8988T (cell line): ENCODE measurements around the gene PUS7L.
A peak's percentile ranks its signal among the peaks of the same experiment; 100 is the strongest.
"Not testable (repeated sequence)": the region's sequence is repeated elsewhere in the genome, so short reads cannot be mapped to it uniquely, and the experiment has no call there.

ENCODE experiments used
- DNase-seq: peaks from one replicate; pipeline ENCODE4 v3.0.0; 2011

Gene PUS7L

GRCh38 chr12:43749016-43749415 lies 9.6 kb downstream of the PUS7L start:
- no peak for DNase-seq

GRCh38 chr12:43744826-43745225 lies 13.8 kb downstream of the PUS7L start:
- no peak for DNase-seq

- DNase-seq: no peak
Measured at GRCh38 chr12:43742106-43742505, 16.5 kb downstream of the PUS7L start.

- DNase-seq: no peak
Measured at GRCh38 chr12:43740511-43741100, 18.0 kb downstream of the PUS7L start.

- DNase-seq: no peak
Measured at GRCh38 chr12:43737646-43738045, 20.9 kb downstream of the PUS7L start.

- no peak for DNase-seq
Measured at GRCh38 chr12:43736927-43737440, 21.6 kb downstream of the PUS7L start.

GRCh38 chr12:43733687-43734086 lies 24.9 kb downstream of the PUS7L start:
- no peak for DNase-seq

- no peak for DNase-seq
Measured at GRCh38 chr12:43730283-43730682, 28.3 kb downstream of the PUS7L start.

GRCh38 chr12:43728698-43729097 lies 29.9 kb downstream of the PUS7L start:
- DNase-seq: no peak

- DNase-seq: no peak
Measured at GRCh38 chr12:43728117-43728516, 30.5 kb downstream of the PUS7L start.

GRCh38 chr12:43723134-43723533 lies 35.5 kb downstream of the PUS7L start:
- DNase-seq: no peak

GRCh38 chr12:43722621-43723020 lies 36.0 kb downstream of the PUS7L start:
- DNase-seq: no peak

- DNase-seq: no peak
Measured at GRCh38 chr12:43711348-43711747, 47.2 kb downstream of the PUS7L start.

- DNase-seq: not testable (repeated sequence)
Measured at GRCh38 chr12:43703772-43704171, 54.8 kb downstream of the PUS7L start.

GRCh38 chr12:43701194-43701593 lies 57.4 kb downstream of the PUS7L start:
- not testable (repeated sequence) for DNase-seq

GRCh38 chr12:43696154-43696553 lies 62.4 kb downstream of the PUS7L start:
- no peak for DNase-seq

GRCh38 chr12:43694879-43695278 lies 63.7 kb downstream of the PUS7L start:
- no peak for DNase-seq

GRCh38 chr12:43692064-43692463 lies 66.5 kb downstream of the PUS7L start:
- peak; percentile 9 for DNase-seq

GRCh38 chr12:43685491-43685890 lies 73.1 kb downstream of the PUS7L start:
- DNase-seq: not testable (repeated sequence)

GRCh38 chr12:43676183-43676813 lies 82.3 kb downstream of the PUS7L start:
- DNase-seq: no peak

- no peak for DNase-seq
Measured at GRCh38 chr12:43675048-43675904, 83.3 kb downstream of the PUS7L start.

- DNase-seq: no peak
Measured at GRCh38 chr12:43669373-43669772, 89.2 kb downstream of the PUS7L start.
